Dermis blood vessel endothelial cell (primary cell): ENCODE results near the gene PRMT1. TPM values are rescaled to one million over a fixed set of nuclear protein-coding genes. Genes with fewer than 3 reads are reported as not detected.
"Not testable (repeated sequence)": the region's sequence is repeated elsewhere in the genome, so short reads cannot be mapped to it uniquely, and the experiment has no call there.

Experiments
- DNase-seq: peaks from one replicate; pipeline ENCODE4 v3.0.0; 2010
- total RNA-seq: library from RNA; depleted of rRNA; stranded (reverse); fragments of >200 nt; gene quantifications from 2 replicates; pipeline ENCODE4 v1.2.3, GENCODE V29; 2014

The PRMT1 gene
- total RNA-seq, 1 donor from 2014 or later = 282 TPM

- DNase-seq = peak; percentile 68
Measured at GRCh38 chr19:49689133-49690078, 12.3 kb downstream of the PRMT1 start, which contains the start of gene ADM5. TSS of gene ADM5 (plus strand) at chr19:49689594. CDS start at chr19:49689838, 244 bp downstream.

DNA sequence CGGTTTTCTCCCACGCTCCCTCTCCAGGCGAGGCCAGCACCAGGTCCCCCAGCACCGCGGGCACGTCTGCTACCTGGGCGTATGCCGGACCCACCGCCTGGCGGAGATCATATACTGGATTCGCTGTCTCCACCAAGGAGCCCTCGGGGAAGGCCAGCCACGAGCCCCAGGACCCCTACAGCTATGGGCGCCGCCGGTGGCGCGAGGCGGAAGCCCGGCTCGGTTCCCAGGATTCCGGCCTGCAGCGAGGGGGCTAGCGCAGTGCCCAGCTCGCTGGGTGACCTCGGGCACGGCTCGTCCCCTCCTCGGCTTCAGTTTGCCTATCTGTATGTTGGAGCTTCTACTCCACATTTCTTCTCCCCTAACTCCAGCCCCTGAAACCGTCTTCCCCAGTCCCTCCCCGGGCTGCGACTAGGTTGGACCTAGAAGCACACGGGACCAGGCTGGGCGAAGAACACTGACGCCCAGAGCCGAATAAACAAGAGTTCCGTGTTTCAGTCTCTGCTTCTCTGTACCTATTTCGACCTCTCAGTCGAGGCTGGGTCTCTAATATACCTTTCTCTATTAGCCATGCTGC, 13.1 kb downstream of the PRMT1 start:
- DNase-seq = no peak

DNA sequence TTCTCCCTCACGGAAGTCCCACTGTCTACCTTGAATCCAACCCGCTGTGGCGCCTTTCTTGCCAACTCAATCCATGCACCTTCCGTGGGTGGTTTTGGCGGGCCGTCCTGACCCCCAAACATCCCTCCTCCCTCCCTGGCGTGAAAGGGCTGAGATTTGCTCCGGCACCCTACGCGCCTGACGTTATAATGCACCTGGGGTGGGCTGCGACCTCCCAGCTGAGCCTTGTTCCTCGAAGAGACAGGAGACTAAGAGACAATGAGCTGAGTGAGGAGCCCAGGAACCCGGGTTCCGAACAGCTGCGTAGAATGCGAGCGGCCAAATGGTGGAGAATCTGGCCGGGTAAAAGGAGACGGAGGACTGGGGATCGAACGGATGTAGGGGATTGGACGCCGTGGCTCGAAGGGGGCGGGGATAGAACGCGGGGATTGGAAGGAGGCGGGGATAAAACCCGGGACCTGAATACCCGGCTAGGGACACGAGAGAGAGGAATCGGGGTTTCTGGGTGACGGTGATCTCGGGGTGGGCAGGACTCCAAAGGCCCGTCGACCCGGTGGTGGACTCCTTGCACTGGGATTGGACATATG, 13.7 kb downstream of the PRMT1 start, which contains the start of gene CPT1C:
Gene CPT1C (plus strand): TSS at position 461 of the 587 bp plus-strand sequence. CDS start 1,137 bp downstream, outside the sequence.
- peak; percentile 88 for DNase-seq

DNA sequence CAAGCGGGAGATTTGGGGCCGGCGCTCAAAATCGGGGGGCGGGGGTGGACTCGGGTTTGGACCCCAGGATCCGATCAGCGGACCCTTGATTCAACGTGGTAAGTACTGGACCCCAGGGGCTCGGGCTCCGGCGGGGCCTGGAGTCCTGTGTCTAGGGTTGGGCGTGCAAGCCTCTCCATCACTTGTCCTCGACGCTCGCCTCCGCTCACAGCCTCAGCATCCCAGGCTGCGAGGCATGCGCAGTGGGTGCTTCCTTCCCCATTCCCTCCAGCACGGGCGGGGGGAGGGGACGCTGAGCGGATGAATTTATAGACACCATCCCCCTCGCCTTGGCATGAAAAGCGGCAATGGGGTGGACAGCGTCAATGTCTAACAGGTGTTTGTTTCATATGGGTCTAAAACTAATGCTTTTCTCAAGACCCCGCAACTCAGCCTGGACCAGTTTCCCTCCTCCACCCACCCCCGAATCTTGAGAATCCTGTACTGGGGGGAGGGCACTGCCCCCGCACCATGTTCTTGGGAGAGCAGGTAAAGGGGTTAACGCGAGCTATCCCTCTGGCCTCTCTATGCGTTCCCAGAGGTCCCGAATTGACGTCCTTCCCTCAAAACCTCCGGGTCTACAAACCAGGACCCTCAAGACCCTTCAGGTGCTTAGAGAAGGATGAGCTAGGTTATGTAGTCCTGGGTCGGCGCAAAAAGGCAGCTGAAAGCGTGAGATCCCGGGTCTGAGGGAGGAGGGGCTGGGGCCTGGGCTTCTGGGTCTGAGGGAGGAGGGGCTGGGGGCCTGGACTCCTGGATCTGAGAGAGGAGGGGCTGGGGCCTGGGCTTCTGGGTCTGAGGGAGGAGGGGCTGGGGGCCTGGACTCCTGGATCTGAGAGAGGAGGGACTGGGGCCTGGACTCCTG, 14.4 kb downstream of the PRMT1 start:
- peak; percentile 70 for DNase-seq

DNA sequence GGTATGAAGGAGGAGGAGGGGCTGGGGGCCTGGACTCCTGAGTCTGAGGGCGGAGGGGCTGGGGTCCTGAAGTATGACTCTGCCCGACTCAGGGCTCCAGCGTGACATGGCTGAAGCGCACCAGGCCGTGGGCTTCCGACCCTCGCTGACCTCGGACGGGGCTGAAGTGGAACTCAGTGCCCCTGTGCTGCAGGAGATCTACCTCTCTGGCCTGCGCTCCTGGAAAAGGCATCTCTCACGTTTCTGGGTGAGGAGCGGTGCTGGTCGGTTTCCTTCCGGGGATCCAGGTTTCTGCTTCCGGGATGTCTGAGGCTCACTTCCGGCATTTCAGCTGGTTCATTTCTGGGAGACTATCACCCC, 15.1 kb downstream of the PRMT1 start:
- no peak for DNase-seq

DNA sequence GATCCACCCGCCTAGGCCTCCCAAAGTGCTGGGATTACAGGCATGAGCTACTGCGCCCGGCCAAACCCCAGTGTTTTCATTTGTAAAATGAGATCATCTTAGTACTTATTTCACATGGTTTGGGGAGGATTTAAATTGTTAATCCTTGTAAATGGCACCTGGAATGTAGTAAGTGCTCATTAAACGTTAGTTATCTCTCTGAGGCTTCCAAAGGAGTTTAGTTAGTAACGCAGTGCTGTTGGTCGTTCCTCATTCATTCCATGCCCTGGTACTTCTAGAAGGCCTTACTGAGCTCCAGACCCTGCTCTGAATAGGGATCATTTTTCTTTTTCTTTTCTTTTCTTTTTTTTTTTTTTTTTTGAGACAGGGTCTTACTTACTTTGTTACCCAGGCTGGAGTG, 19.0 kb downstream of the PRMT1 start:
- no peak for DNase-seq

- DNase-seq = no peak
Measured at GRCh38 chr19:49696865-49697264, 19.8 kb downstream of the PRMT1 start.

DNA sequence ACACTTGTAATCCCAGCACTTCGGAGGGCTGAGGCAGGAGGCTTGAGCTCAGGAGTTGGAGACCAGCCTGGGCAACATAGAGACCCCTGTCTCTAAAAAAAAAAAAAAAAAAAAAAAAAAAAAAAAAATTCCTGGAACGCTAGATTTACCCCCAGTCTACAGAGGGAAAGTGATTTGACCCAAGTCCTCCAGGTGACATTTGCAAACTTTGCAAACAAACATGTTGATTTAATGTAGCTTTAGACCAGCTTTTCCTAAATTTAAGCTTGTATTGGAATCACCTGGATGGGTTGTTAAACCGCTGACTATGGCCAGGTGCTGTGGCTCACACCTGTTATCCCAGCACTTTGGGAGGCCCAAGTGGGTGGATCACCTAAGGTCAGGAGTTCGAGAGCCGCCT, 22.3 kb downstream of the PRMT1 start:
- no peak for DNase-seq

- DNase-seq = no peak
Measured at GRCh38 chr19:49700563-49700962, 23.5 kb downstream of the PRMT1 start.

- DNase-seq = no peak
Measured at GRCh38 chr19:49701271-49701786, 24.3 kb downstream of the PRMT1 start.

DNA sequence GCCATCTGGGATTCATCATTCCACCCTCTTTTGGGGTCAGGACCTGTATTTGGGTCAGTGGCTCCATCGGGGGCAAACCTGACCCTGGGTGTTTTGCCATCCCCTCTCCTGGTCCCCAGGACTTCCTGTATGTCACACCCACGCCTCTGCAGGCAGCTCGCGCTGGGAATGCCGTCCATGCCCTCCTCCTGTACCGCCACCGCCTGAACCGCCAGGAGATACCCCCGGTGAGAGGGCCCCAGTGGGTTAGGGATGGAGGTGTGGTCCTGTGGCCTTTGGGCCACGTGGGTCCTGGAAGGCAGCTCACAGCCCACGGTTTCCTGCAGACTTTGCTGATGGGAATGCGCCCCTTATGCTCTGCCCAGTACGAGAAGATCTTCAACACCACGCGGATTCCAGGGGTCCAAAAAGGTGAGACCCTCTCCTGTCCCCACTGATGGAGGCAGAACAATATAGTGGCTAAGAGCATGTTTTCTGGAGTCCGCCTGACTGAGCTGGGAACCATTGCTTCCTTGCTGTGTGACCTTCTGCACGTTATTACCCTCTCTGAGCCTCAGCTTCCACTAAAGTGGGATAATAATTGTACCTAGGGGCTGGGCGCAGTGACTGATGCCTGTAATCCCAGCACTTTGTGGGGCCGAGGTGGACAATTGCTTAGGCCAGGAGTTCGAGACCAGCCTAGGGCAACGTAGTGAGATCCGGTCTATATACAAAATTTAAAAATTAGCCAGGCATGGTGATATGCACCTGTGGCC, 28.0 kb downstream of the PRMT1 start:
- DNase-seq = no peak

DNA sequence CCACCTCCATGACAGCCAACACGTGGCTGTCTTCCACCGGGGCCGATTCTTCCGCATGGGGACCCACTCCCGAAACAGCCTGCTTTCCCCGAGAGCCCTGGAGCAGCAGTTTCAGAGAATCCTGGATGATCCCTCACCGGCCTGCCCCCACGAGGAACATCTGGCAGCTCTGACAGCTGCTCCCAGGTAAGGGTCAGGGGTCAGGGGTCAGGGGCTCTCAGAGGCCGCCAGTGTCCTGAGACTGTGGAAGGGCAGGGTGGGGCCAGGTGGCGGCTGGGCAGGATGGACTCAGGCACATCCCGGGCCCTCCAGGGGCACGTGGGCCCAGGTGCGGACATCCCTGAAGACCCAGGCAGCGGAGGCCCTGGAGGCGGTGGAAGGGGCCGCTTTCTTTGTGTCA, 28.8 kb downstream of the PRMT1 start:
- no peak for DNase-seq

GRCh38 chr19:49710372-49710951, 33.4 kb downstream of the PRMT1 start:
- DNase-seq = no peak

- peak; percentile 11 for DNase-seq
Measured at GRCh38 chr19:49712397-49712859, 35.4 kb downstream of the PRMT1 start.

GRCh38 chr19:49713236-49713845, 36.3 kb downstream of the PRMT1 start:
- DNase-seq = no peak

GRCh38 chr19:49716154-49716553, 39.1 kb downstream of the PRMT1 start:
- no peak for DNase-seq

GRCh38 chr19:49718511-49718910, 41.4 kb downstream of the PRMT1 start:
- peak; percentile 19 for DNase-seq

- no peak for DNase-seq
Measured at GRCh38 chr19:49718991-49719390, 41.9 kb downstream of the PRMT1 start.

GRCh38 chr19:49719420-49719819, 42.3 kb downstream of the PRMT1 start:
- DNase-seq = not testable (repeated sequence)
